ENCODE data around the gene LTBP1. TPM values are rescaled to one million over a fixed set of nuclear protein-coding genes. Genes with fewer than 3 reads are reported as not detected.

Gene LTBP1
- total RNA-seq, 5 donors from 2014 or later (not counting 1 experiment from before 2014, with no cell fraction given): 0.16 to 0.76 (median 0.43) TPM

DNA sequence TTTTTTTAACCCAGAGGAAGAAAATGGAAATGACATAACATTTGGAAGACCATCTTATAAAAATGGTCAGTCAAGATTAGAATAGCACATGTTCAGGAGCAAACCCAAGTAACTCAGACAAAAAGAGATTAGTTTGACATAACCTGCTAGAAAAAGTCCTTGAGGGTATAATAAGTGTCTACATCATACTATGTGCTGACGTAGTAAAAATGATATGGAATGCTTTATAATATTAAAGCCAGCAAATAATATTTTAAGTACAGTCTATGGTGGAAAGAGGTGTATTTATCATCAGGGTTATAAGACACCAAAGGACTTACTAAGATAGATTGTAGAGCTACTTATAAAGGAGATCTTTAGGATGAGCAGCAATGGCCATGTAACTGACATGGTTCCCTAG, 169.0 kb downstream of the LTBP1 start:
- Mint-ChIP-seq H3K9me3 (no peaks in the 10 kb centered on the region), H3K36me3 (no peaks in the 10 kb centered on the region), H3K27ac (no peak overlapping the region), H3K4me3 (no peak overlapping the region), H3K27me3 (peaks cover 0 to 4% of the 10 kb centered on the region in 2 donors), H3K4me1 (no peaks in the 10 kb centered on the region)
- POLR2A ChIA-PET: no interaction called here
- Histone ChIP-seq H3K4me1 (ENCODE audit: control insufficient read depth in 1 of 2, extremely low read depth in 1 of 2, insufficient read depth in 2 of 2, low read length in 2 of 2) (no peaks in the 10 kb centered on the region), H3K36me3 (ENCODE audit: control insufficient read depth in 2 of 2, extremely low read depth in 1 of 2, insufficient read depth in 1 of 2, low read length in 1 of 2) (no peaks in the 10 kb centered on the region), H3K9me3 (no peaks in the 10 kb centered on the region), H3K27ac (ENCODE audit: low read length) (no peak overlapping the region), H3K4me3 (ENCODE audit: control insufficient read depth in 1 of 2, extremely low read depth in 1 of 2, low read length in 1 of 2) (no peak overlapping the region), H3K27me3 (replicated peaks in 1 of 2; ENCODE audit: control insufficient read depth in 2 of 2, extremely low read depth in 1 of 2, insufficient read depth in 2 of 2, low read length in 1 of 2) (peaks cover 0 to 3% of the 10 kb centered on the region in 2 experiments)
- no peak for ATAC-seq (replicated peaks in 1 of 4)
- WGBS (ENCODE audit: insufficient coverage): no CpG with 5 or more reads among the region's 1 CpG
- DNase-seq: no peak
- CTCF ChIA-PET: interaction anchor here (0.5 kb wide), 2 partner anchors 46 to 163 kb away, joined by 3 to 7 read pairs; no protein-coding TSS in a partner anchor

DNA sequence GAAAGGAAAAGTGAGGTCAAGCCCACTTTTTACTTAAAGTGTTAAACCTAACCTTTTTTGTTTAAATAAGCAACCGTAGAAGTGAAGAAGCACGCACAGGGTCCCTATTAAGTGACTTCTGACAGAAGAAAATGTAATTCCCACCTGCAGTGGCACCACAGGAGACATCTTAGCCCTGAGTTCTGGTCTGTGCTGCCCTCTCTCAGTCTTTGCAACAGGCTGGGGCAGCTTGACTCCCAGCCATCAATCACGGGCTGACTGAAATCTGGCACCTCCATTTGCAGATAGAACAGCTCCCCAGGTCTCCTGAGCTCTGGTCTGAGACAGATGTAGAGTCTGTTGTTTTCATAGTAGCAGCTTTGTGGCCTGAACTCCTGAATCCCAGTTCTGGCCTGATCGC, 170.0 kb downstream of the LTBP1 start:
- DNase-seq: no peak

DNA sequence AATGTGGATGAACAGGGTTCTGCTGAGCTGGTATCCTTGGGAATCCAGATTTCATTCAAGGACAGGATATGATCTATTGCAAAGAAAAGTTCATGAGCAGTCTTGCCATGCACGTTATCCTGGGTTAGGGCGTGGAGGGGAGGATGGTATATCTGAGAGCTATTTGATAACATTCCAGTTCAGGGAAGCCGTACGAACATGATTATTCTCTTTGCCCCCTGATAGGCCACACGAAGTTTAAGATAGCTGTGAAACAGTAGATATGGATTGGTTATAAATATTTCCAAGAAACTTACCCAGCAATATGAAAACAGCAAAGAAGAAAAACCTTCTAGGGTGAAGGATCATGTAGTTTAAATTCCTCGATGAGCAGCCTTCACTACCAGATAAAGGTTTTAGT, 171.9 kb downstream of the LTBP1 start:
- peaks cover 0 to 1% of the 10 kb centered on the region in 2 donors for H3K27me3 Mint-ChIP-seq
- no peak overlapping the region for H3K27ac Mint-ChIP-seq
- ATAC-seq (replicated peaks in 1 of 4) (no peak), DNase-seq (no peak)
- CTCF ChIA-PET: interaction anchor here in 1 of 2 donors (0.7 kb wide), 1 partner anchor 9 kb away, joined by 4 read pairs; no protein-coding TSS in a partner anchor
- Histone ChIP-seq H3K27me3 (replicated peaks in 1 of 2; ENCODE audit: control insufficient read depth in 2 of 2, extremely low read depth in 1 of 2, insufficient read depth in 2 of 2, low read length in 1 of 2) (peaks cover 0 to 2% of the 10 kb centered on the region in 2 experiments), H3K27ac (ENCODE audit: low read length) (no peak overlapping the region), H3K9me3 (no peaks in the 10 kb centered on the region), H3K4me1 (ENCODE audit: control insufficient read depth in 1 of 2, extremely low read depth in 1 of 2, insufficient read depth in 2 of 2, low read length in 2 of 2) (no peaks in the 10 kb centered on the region), H3K36me3 (ENCODE audit: control insufficient read depth in 2 of 2, extremely low read depth in 1 of 2, insufficient read depth in 1 of 2, low read length in 1 of 2) (no peaks in the 10 kb centered on the region), H3K4me3 (ENCODE audit: control insufficient read depth in 1 of 2, extremely low read depth in 1 of 2, low read length in 1 of 2) (no peak overlapping the region)
- H3K4me1 Mint-ChIP-seq: no peaks in the 10 kb centered on the region
- no peak overlapping the region for H3K4me3 Mint-ChIP-seq
- no peaks in the 10 kb centered on the region for H3K9me3 Mint-ChIP-seq
- 90% methylated on average over 2 of the region's 6 CpGs for WGBS (ENCODE audit: insufficient coverage)
- POLR2A ChIA-PET: no interaction called here
- H3K36me3 Mint-ChIP-seq: no peaks in the 10 kb centered on the region

More for the DNA sequence above, 170.0 kb downstream of the LTBP1 start:
- Mint-ChIP-seq H3K36me3 (no peaks in the 10 kb centered on the region), H3K4me3 (no peak overlapping the region), H3K9me3 (no peaks in the 10 kb centered on the region), H3K27me3 (peaks cover 0 to 4% of the 10 kb centered on the region in 2 donors), H3K27ac (no peak overlapping the region), H3K4me1 (no peaks in the 10 kb centered on the region)
- no peak for ATAC-seq (replicated peaks in 1 of 4)
- ChIA-PET POLR2A (no interaction called here), CTCF (no interaction called here)
- Histone ChIP-seq H3K9me3 (no peaks in the 10 kb centered on the region), H3K36me3 (ENCODE audit: control insufficient read depth in 2 of 2, extremely low read depth in 1 of 2, insufficient read depth in 1 of 2, low read length in 1 of 2) (no peaks in the 10 kb centered on the region), H3K27ac (ENCODE audit: low read length) (no peak overlapping the region), H3K4me1 (ENCODE audit: control insufficient read depth in 1 of 2, extremely low read depth in 1 of 2, insufficient read depth in 2 of 2, low read length in 2 of 2) (no peaks in the 10 kb centered on the region), H3K4me3 (ENCODE audit: control insufficient read depth in 1 of 2, extremely low read depth in 1 of 2, low read length in 1 of 2) (no peak overlapping the region), H3K27me3 (replicated peaks in 1 of 2; ENCODE audit: control insufficient read depth in 2 of 2, extremely low read depth in 1 of 2, insufficient read depth in 2 of 2, low read length in 1 of 2) (no peaks in the 10 kb centered on the region)
- 100% methylated on average over 3 of the region's 4 CpGs for WGBS (ENCODE audit: insufficient coverage)

DNA sequence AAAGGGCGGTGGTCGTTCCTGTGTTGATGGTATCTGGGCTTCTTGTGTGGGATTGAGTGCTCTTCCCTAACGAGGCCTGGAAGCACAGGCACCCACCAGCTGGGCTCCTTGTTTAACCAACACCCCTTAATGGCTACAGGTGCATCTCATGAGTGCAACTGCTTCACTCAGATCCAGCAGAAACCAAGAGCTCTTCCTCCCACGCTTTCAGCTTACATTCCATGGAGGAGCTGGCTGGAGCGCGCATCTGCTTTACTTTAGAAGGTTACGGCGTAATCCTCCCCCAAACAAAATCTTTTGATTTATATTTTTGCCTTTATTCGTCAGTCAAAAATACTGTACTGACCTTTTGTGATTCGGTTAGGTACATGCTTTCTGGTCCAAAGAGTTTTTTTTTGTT, 174.7 kb downstream of the LTBP1 start:
- H3K27ac ChIP-seq (ENCODE audit: low read length): no peak overlapping the region

DNA sequence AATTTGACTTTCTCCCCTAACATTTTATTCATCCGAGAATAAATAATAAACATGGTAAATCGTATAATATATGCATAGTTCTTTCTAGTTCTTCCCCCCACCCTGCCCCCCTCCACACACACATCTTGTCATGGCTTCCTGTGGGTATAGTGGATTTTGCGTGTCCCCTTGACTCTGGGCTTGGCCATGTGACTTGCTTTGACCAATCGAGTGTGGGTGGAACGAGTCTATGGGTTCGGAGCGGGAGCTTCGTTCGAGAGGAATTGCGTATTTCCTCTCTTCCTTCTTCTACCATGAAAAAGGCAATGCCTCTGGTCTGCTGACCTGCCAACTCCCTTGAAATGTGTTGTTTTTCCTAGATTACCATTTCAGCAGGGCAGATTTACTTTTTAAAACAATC, 175.2 kb downstream of the LTBP1 start:
- H3K36me3 Mint-ChIP-seq: no peaks in the 10 kb centered on the region
- H3K27me3 Mint-ChIP-seq: peaks cover 5 to 9% of the 10 kb centered on the region in 2 donors

More for the DNA sequence above, 174.7 kb downstream of the LTBP1 start:
- Histone ChIP-seq H3K36me3 (ENCODE audit: control insufficient read depth in 2 of 2, extremely low read depth in 1 of 2, insufficient read depth in 1 of 2, low read length in 1 of 2) (no peaks in the 10 kb centered on the region), H3K4me1 (ENCODE audit: control insufficient read depth in 1 of 2, extremely low read depth in 1 of 2, insufficient read depth in 2 of 2, low read length in 2 of 2) (no peaks in the 10 kb centered on the region), H3K4me3 (ENCODE audit: control insufficient read depth in 1 of 2, extremely low read depth in 1 of 2, low read length in 1 of 2) (no peak overlapping the region), H3K27me3 (replicated peaks in 1 of 2; ENCODE audit: control insufficient read depth in 2 of 2, extremely low read depth in 1 of 2, insufficient read depth in 2 of 2, low read length in 1 of 2) (peaks cover 0 to 2% of the 10 kb centered on the region in 2 experiments), H3K9me3 (no peaks in the 10 kb centered on the region)
- Mint-ChIP-seq H3K9me3 (no peaks in the 10 kb centered on the region), H3K4me1 (no peaks in the 10 kb centered on the region), H3K27ac (no peak overlapping the region), H3K27me3 (peaks cover 5 to 9% of the 10 kb centered on the region in 2 donors), H3K4me3 (no peak overlapping the region), H3K36me3 (no peaks in the 10 kb centered on the region)
- no peak for ATAC-seq (replicated peaks in 1 of 4)
- CTCF ChIA-PET: no interaction called here
- POLR2A ChIA-PET: no interaction called here
- WGBS (ENCODE audit: insufficient coverage): 64% methylated on average over 1 of the region's 10 CpGs
- DNase-seq: no peak

DNA sequence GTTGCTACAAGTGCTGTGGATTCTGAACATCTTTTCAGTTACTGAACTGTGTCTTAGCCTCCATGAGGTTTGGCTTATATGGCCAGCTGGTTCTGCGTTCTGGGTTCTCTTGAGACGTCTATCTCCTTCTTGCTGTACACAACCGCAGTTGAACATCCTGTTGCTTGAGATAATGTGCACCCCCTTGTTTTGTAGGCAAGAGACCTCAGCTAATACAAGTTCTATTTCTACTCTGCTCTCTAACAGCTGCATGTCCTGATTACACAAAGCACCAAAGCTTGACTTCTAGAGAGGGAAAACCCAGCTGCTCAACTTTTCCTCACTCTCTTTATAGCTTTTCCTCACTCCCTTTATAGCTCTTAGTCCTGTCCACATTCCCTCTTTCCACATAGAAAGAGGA, 176.0 kb downstream of the LTBP1 start:
- H3K36me3 Mint-ChIP-seq: no peaks in the 10 kb centered on the region
- ChIA-PET CTCF (no interaction called here), POLR2A (no interaction called here)
- DNase-seq (no peak), ATAC-seq (replicated peaks in 1 of 4) (no peak)
- no peaks in the 10 kb centered on the region for H3K9me3 ChIP-seq
- no peak overlapping the region for H3K4me3 Mint-ChIP-seq
- peaks cover 8 to 15% of the 10 kb centered on the region in 2 donors for H3K27me3 Mint-ChIP-seq
- no peaks in the 10 kb centered on the region for H3K9me3 Mint-ChIP-seq
- H3K27me3 ChIP-seq (replicated peaks in 1 of 2; ENCODE audit: control insufficient read depth in 2 of 2, extremely low read depth in 1 of 2, insufficient read depth in 2 of 2, low read length in 1 of 2): peaks cover 0 to 2% of the 10 kb centered on the region in 2 experiments
- H3K4me3 ChIP-seq (ENCODE audit: control insufficient read depth in 1 of 2, extremely low read depth in 1 of 2, low read length in 1 of 2): no peak overlapping the region
- WGBS (ENCODE audit: insufficient coverage): 90% methylated on average over 3 of the region's 3 CpGs
- no peaks in the 10 kb centered on the region for H3K36me3 ChIP-seq (ENCODE audit: control insufficient read depth in 2 of 2, extremely low read depth in 1 of 2, insufficient read depth in 1 of 2, low read length in 1 of 2)
- H3K27ac ChIP-seq (ENCODE audit: low read length): no peak overlapping the region
- no peaks in the 10 kb centered on the region for H3K4me1 ChIP-seq (ENCODE audit: control insufficient read depth in 1 of 2, extremely low read depth in 1 of 2, insufficient read depth in 2 of 2, low read length in 2 of 2)
- H3K27ac Mint-ChIP-seq: no peak overlapping the region
- no peaks in the 10 kb centered on the region for H3K4me1 Mint-ChIP-seq

More for the DNA sequence above, 175.2 kb downstream of the LTBP1 start:
- WGBS (ENCODE audit: insufficient coverage): 90% methylated on average over 4 of the region's 10 CpGs
- no peaks in the 10 kb centered on the region for H3K4me1 ChIP-seq (ENCODE audit: control insufficient read depth in 1 of 2, extremely low read depth in 1 of 2, insufficient read depth in 2 of 2, low read length in 2 of 2)
- Mint-ChIP-seq H3K4me3 (no peak overlapping the region), H3K27ac (no peak overlapping the region), H3K4me1 (no peaks in the 10 kb centered on the region), H3K9me3 (no peaks in the 10 kb centered on the region)
- no peaks in the 10 kb centered on the region for H3K9me3 ChIP-seq
- H3K36me3 ChIP-seq (ENCODE audit: control insufficient read depth in 2 of 2, extremely low read depth in 1 of 2, insufficient read depth in 1 of 2, low read length in 1 of 2): no peaks in the 10 kb centered on the region
- POLR2A ChIA-PET: no interaction called here
- no peak overlapping the region for H3K27ac ChIP-seq (ENCODE audit: low read length)
- ATAC-seq (replicated peaks in 1 of 4) (no peak), DNase-seq (no peak)
- peaks cover 0 to 2% of the 10 kb centered on the region in 2 experiments for H3K27me3 ChIP-seq (replicated peaks in 1 of 2; ENCODE audit: control insufficient read depth in 2 of 2, extremely low read depth in 1 of 2, insufficient read depth in 2 of 2, low read length in 1 of 2)
- CTCF ChIA-PET: no interaction called here
- H3K4me3 ChIP-seq (ENCODE audit: control insufficient read depth in 1 of 2, extremely low read depth in 1 of 2, low read length in 1 of 2): no peak overlapping the region

DNA sequence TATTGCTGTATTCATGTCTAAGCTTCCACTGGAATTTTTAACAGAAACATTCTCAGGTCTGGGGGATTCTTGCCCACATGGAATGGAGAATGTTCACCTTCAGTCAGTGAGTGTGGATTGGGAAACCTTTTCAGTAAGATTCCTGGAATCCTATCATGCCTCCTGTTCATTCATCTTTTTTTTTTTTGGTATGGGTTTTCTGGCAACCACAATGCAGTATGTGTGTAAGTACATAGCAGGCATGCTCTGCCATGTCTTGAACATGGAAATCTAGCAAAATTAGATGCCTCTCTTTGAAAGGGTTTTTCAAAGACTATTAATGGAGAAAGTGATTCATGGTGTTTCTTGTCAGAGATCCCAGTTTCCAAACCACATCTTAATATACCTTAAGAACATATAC, 176.5 kb downstream of the LTBP1 start:
- Histone ChIP-seq H3K27ac (ENCODE audit: low read length) (no peak overlapping the region), H3K4me1 (ENCODE audit: control insufficient read depth in 1 of 2, extremely low read depth in 1 of 2, insufficient read depth in 2 of 2, low read length in 2 of 2) (no peaks in the 10 kb centered on the region), H3K4me3 (ENCODE audit: control insufficient read depth in 1 of 2, extremely low read depth in 1 of 2, low read length in 1 of 2) (no peak overlapping the region), H3K9me3 (no peaks in the 10 kb centered on the region), H3K36me3 (ENCODE audit: control insufficient read depth in 2 of 2, extremely low read depth in 1 of 2, insufficient read depth in 1 of 2, low read length in 1 of 2) (no peaks in the 10 kb centered on the region), H3K27me3 (replicated peaks in 1 of 2; ENCODE audit: control insufficient read depth in 2 of 2, extremely low read depth in 1 of 2, insufficient read depth in 2 of 2, low read length in 1 of 2) (peaks cover 0 to 2% of the 10 kb centered on the region in 2 experiments)
- POLR2A ChIA-PET: no interaction called here
- H3K36me3 Mint-ChIP-seq: no peaks in the 10 kb centered on the region
- no peaks in the 10 kb centered on the region for H3K9me3 Mint-ChIP-seq
- no peak overlapping the region for H3K4me3 Mint-ChIP-seq
- no peak for DNase-seq
- H3K4me1 Mint-ChIP-seq: no peaks in the 10 kb centered on the region
- H3K27ac Mint-ChIP-seq: no peak overlapping the region
- peaks cover 7 to 18% of the 10 kb centered on the region in 2 donors for H3K27me3 Mint-ChIP-seq
- CTCF ChIA-PET: no interaction called here
- ATAC-seq (replicated peaks in 1 of 4): no peak

Measured in T-cell (primary cell).